SK-N-SH treated with all-trans-retinoic acid at 6 μM for 48 hours (cell line): ENCODE data around the gene RGS7.

Experiments
- ATAC-seq: fragments of 200-7000 bp; cut with Tn5 transposase; 3 replicates; pipeline ENCODE4 v1.9.1; 2020; ENCODE audit warnings: mild to moderate bottlenecking, moderate library complexity
- ARNTL ChIP-seq: fragments of 450-650 bp; formaldehyde crosslinking; IDR thresholded peaks from 2 replicates; pipeline ENCODE4 v1.5.0; 2020; ENCODE audit warnings: low read depth, mild to moderate bottlenecking, moderate library complexity, borderline replicate concordance
- BACH2 ChIP-seq: fragments of 250-450 bp; sonication (Bioruptor Pico); IDR thresholded peaks from 2 replicates; pipeline ENCODE4 v1.9.0; 2021; ENCODE audit warnings: mild to moderate bottlenecking, borderline replicate concordance
- CREB5 ChIP-seq: fragments of 250-450 bp; sonication (Bioruptor Pico); IDR thresholded peaks from 2 replicates; pipeline ENCODE4 v1.5.1; 2020; ENCODE audit warnings: low read depth, mild to moderate bottlenecking, moderate library complexity
- ESRRG ChIP-seq: fragments of 250-450 bp; sonication (Bioruptor Pico); IDR thresholded peaks from 2 replicates; pipeline ENCODE4 v1.6.1; 2021; ENCODE audit warnings: mild to moderate bottlenecking
- GLIS3 ChIP-seq: fragments of 250-450 bp; sonication (Bioruptor Pico); IDR thresholded peaks from 2 replicates; pipeline ENCODE4 v1.5.0; 2020; ENCODE audit warnings: mild to moderate bottlenecking, moderate library complexity
- ISL1 ChIP-seq: fragments of 250-450 bp; sonication (Bioruptor Pico); IDR thresholded peaks from 2 replicates; pipeline ENCODE4 v2.1.2; 2022; ENCODE audit warnings: mild to moderate bottlenecking, moderate library complexity
- OSR1 ChIP-seq: fragments of 250-450 bp; sonication (Bioruptor Pico); IDR thresholded peaks from 2 replicates; pipeline ENCODE4 v1.8.0; 2022; ENCODE audit warnings: moderate library complexity, mild to moderate bottlenecking, inconsistent platforms
- POU6F1 ChIP-seq: fragments of 250-450 bp; sonication (Bioruptor Pico); IDR thresholded peaks from 2 replicates; pipeline ENCODE4 v1.8.0; 2021; ENCODE audit warnings: low read depth, mild to moderate bottlenecking, moderate library complexity, borderline replicate concordance
- RARB ChIP-seq: fragments of 250-450 bp; sonication (Bioruptor Pico); IDR thresholded peaks from 2 replicates; pipeline ENCODE4 v1.8.0; 2021; ENCODE audit warnings: mild to moderate bottlenecking, moderate library complexity
- SNAI2 ChIP-seq: fragments of 250-450 bp; sonication (Bioruptor Pico); IDR thresholded peaks from 2 replicates; pipeline ENCODE4 v1.5.0; 2020; ENCODE audit warnings: mild to moderate bottlenecking, moderate library complexity
- TCF4 ChIP-seq: fragments of 250-450 bp; sonication (Bioruptor Pico); IDR thresholded peaks from 2 replicates; pipeline ENCODE4 v1.8.0; 2021; ENCODE audit warnings: mild to moderate bottlenecking, moderate library complexity, borderline replicate concordance
- TOX ChIP-seq: fragments of 250-450 bp; sonication (Bioruptor Pico); IDR thresholded peaks from 2 replicates; pipeline ENCODE4 v1.8.0; 2021; ENCODE audit warnings: mild to moderate bottlenecking, moderate library complexity, borderline replicate concordance
- ZFP3 ChIP-seq: fragments of 250-450 bp; sonication (Bioruptor Pico); IDR thresholded peaks from 2 replicates; pipeline ENCODE4 v1.5.0; 2020; ENCODE audit warnings: mild to moderate bottlenecking, moderate library complexity
- ZFP30 ChIP-seq: fragments of 450-650 bp; formaldehyde crosslinking; IDR thresholded peaks from 2 replicates; pipeline ENCODE4 v1.5.0; 2022; ENCODE audit warnings: mild to moderate bottlenecking, moderate library complexity
- ZNF565 ChIP-seq: fragments of 450-650 bp; formaldehyde crosslinking; conservative IDR thresholded peaks from 2 replicates; pipeline ENCODE4 v1.5.0; 2020; ENCODE audit warnings: low read depth, mild to moderate bottlenecking, moderate library complexity
- ZNF70 ChIP-seq: fragments of 450-650 bp; formaldehyde crosslinking; IDR thresholded peaks from 2 replicates; pipeline ENCODE4 v1.5.0; 2020; ENCODE audit warnings: mild to moderate bottlenecking, moderate library complexity
- ZNF8 ChIP-seq: fragments of 450-650 bp; formaldehyde crosslinking; IDR thresholded peaks from 2 replicates; pipeline ENCODE4 v1.5.0; 2020; ENCODE audit warnings: mild to moderate bottlenecking, moderate library complexity
- TF ChIP-seq, protein P1 (sequence below): fragments of 250-450 bp; sonication (Bioruptor Pico); IDR thresholded peaks from 2 replicates; pipeline ENCODE4 v1.5.0; 2020; ENCODE audit warnings: mild to moderate bottlenecking, moderate library complexity

The RGS7 gene

GRCh38 chr1:240925273-240925672 is 431.7 kb downstream of the RGS7 start:
- TF ChIP-seq ISL1 (CRISPR knock-in tag) (no peak), OSR1 (no peak), ESRRG (CRISPR knock-in tag) (no peak), TOX (no peak), ZFP30 (CRISPR knock-in tag) (no peak), ZNF565 (CRISPR knock-in tag) (no peak), ARNTL (no peak), ZNF70 (CRISPR knock-in tag) (no peak), SNAI2 (CRISPR knock-in tag) (no peak), POU6F1 (no peak), ZFP3 (CRISPR knock-in tag) (no peak)
- TF ChIP-seq, protein P1, sequence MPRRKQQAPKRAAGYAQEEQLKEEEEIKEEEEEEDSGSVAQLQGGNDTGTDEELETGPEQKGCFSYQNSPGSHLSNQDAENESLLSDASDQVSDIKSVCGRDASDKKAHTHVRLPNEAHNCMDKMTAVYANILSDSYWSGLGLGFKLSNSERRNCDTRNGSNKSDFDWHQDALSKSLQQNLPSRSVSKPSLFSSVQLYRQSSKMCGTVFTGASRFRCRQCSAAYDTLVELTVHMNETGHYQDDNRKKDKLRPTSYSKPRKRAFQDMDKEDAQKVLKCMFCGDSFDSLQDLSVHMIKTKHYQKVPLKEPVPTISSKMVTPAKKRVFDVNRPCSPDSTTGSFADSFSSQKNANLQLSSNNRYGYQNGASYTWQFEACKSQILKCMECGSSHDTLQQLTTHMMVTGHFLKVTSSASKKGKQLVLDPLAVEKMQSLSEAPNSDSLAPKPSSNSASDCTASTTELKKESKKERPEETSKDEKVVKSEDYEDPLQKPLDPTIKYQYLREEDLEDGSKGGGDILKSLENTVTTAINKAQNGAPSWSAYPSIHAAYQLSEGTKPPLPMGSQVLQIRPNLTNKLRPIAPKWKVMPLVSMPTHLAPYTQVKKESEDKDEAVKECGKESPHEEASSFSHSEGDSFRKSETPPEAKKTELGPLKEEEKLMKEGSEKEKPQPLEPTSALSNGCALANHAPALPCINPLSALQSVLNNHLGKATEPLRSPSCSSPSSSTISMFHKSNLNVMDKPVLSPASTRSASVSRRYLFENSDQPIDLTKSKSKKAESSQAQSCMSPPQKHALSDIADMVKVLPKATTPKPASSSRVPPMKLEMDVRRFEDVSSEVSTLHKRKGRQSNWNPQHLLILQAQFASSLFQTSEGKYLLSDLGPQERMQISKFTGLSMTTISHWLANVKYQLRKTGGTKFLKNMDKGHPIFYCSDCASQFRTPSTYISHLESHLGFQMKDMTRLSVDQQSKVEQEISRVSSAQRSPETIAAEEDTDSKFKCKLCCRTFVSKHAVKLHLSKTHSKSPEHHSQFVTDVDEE (CRISPR knock-in tag) = no peak
- ATAC-seq = no peak

DNA sequence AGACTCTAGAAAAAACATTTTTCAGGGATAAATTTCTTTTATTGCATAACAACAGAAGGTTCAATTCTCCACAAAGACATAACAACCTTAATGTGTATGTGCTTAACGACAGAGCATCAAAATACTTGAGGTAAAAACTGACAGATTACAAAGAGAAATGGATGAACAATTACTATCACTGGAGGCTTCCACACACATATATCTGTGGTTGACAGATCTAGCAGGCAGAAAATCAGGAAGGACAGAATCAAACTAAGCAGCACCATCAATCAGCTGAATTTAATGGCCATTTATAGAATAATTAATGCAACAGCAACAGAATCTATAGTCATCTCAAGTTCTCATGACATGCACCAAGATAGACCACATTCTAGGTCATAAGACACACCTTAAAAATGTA is 439.0 kb downstream of the RGS7 start:
- ATAC-seq = no peak
- TF ChIP-seq ZNF565 (CRISPR knock-in tag) = no peak
- TF ChIP-seq ZNF8 (CRISPR knock-in tag) = no peak
- TF ChIP-seq TCF4 (CRISPR knock-in tag) = no peak
- TF ChIP-seq ZFP3 (CRISPR knock-in tag) = no peak
- no peak for TF ChIP-seq ZFP30 (CRISPR knock-in tag)
- TF ChIP-seq, all 23 proteins: peak for 0

GRCh38 chr1:240914506-240914905 is 442.5 kb downstream of the RGS7 start:
- no peak for ATAC-seq
- TF ChIP-seq RARB (no peak), CREB5 (no peak), ZFP30 (CRISPR knock-in tag) (no peak), SNAI2 (CRISPR knock-in tag) (no peak), OSR1 (no peak), ISL1 (CRISPR knock-in tag) (no peak), ZNF565 (CRISPR knock-in tag) (no peak), ZFP3 (CRISPR knock-in tag) (no peak), ESRRG (CRISPR knock-in tag) (no peak), GLIS3 (CRISPR knock-in tag) (no peak), BACH2 (CRISPR knock-in tag) (no peak)
- TF ChIP-seq, all 23 proteins: peak for 0

DNA sequence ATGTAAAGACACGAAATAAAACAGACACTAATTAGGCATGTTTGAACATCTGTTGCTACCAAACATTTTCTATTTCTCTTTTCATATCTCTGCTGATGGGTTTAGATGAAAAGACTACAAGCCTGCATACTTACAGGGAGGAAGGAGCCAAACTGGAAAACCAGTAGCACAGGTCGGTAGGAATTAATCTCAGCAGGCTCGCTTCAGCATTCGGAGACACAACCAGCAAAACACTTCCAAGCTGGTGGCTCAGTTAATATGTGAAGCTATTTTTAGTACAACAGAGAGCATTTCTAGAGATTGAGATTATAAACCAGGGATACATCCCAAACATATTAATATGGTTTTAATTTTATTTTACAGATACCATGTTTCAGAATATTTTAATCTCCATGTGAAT is 444.2 kb downstream of the RGS7 start:
- TF ChIP-seq ZNF70 (CRISPR knock-in tag) (no peak), CREB5 (no peak), ISL1 (CRISPR knock-in tag) (no peak), BACH2 (CRISPR knock-in tag) (no peak), TCF4 (CRISPR knock-in tag) (no peak)
- TF ChIP-seq, protein P1 (CRISPR knock-in tag) = no peak
- ATAC-seq = no peak
